GM18951 (cell line): Measurements from ENCODE around the gene PAEP.

ENCODE experiments used
- POLR2A ChIP-seq: IDR thresholded peaks from 4 replicates; pipeline ENCODE4 v1.6.1; 2011; ENCODE audit warnings: mild to moderate bottlenecking; ENCODE audit not compliant: insufficient read length, insufficient read depth; ENCODE audit errors: extremely low read depth
- in situ Hi-C: fragments of 300-500 bp; cut with MboI; formaldehyde crosslinking; loops from one replicate; pipeline ENCODE4 v1.12.0; 2022; ENCODE audit warnings: low sequenced_read_pairs, mixed read lengths, inconsistent platforms; ENCODE audit not compliant: unreplicated experiment

Gene PAEP

GRCh38 chr9:135573124-135573523, 11.6 kb downstream of the PAEP start:
- in situ Hi-C loops = no loop called here
- no peak for TF ChIP-seq POLR2A

GRCh38 chr9:135574331-135574730, 12.8 kb downstream of the PAEP start:
- in situ Hi-C loops = no loop called here
- TF ChIP-seq POLR2A = no peak

- in situ Hi-C loops = no loop called here
- TF ChIP-seq POLR2A = no peak
These were observed 13.4 kb downstream of the PAEP start for GRCh38 chr9:135574943-135575342.

- in situ Hi-C loops = no loop called here
- TF ChIP-seq POLR2A = no peak
These were observed 14.6 kb downstream of the PAEP start for GRCh38 chr9:135575995-135576631.

- in situ Hi-C loops = no loop called here
These were observed 15.7 kb downstream of the PAEP start for GRCh38 chr9:135577256-135577655.

GRCh38 chr9:135579356-135579755, 17.8 kb downstream of the PAEP start:
- TF ChIP-seq POLR2A = no peak
- in situ Hi-C loops = no loop called here

More at GRCh38 chr9:135577256-135577655, 15.7 kb downstream of the PAEP start:
- TF ChIP-seq POLR2A = no peak

GRCh38 chr9:135579889-135580660, 18.5 kb downstream of the PAEP start:
- TF ChIP-seq POLR2A = no peak
- in situ Hi-C loops = no loop called here

- no peak for TF ChIP-seq POLR2A
- in situ Hi-C loops = no loop called here
These were observed 19.3 kb downstream of the PAEP start for GRCh38 chr9:135580664-135581380.

GRCh38 chr9:135581636-135582426, 20.3 kb downstream of the PAEP start:
- in situ Hi-C loops = no loop called here
- TF ChIP-seq POLR2A = no peak

GRCh38 chr9:135582541-135582940, 21.0 kb downstream of the PAEP start:
- in situ Hi-C loops = no loop called here
- no peak for TF ChIP-seq POLR2A

- in situ Hi-C loops = no loop called here
- TF ChIP-seq POLR2A = no peak
These were observed 21.6 kb downstream of the PAEP start for GRCh38 chr9:135582966-135583687.

- TF ChIP-seq POLR2A = no peak
- in situ Hi-C loops = no loop called here
These were observed 22.1 kb downstream of the PAEP start for GRCh38 chr9:135583688-135584011.
